ENCODE data around the gene RPS6KA2.
A peak's percentile ranks its signal among the peaks of the same experiment; 100 is the strongest.
"Not testable (repeated sequence)": the region's sequence is repeated elsewhere in the genome, so short reads cannot be mapped to it uniquely, and the experiment has no call there.

The RPS6KA2 gene

DNA sequence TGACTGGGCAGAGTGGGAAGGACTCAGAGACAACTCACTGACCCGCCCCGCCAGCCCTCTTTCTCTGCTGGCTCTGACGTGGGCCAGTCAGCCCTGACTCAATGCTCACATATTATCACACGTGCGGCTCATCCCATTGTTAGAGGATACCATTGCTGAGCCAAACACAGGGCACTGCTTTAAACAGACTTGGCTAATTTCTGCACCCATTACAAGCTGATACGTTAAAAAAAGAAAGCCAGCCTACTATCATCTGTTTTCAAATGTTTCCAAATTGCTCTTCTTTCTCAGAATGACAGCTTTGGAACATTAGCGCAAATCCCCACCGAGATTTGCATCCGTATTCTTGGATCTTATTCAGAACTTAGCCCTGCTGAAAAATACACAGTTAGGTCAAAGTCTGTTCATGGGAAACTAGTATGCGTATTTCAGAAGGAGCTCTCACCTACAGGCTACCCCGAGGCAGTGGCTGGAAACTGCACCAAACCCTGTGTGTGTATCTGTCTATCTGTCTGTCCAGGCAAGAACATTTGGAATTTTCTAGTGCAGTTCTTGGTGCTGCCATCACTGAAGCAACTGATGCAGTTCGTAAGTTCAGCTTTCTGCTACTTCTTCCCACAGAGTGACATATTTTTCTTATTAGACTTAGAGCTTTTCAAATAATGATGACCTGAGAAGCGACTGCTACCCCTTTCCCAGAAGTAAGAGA lies 73.3 kb downstream of the RPS6KA2 start:
- DNase-seq (ENCODE audit: low spot score) = peak; percentile 43

DNA sequence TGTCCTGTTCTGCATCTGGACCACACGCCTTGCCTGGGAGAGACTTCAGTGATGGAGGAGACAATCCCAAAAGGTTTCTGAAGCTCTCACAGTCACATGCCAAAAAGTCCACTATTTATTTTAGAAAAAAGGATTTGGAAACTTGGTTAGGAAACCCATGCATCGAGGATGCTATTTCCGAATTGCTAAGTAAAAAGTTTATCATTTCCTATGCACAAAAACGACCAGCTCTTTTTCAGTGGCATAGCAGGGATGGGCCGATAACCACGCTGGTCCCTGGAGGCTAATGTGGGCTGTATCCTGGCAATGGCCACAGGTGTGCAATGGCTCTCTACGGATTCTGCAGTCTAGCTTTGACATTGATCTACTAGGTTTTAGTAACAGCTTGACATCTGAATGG lies 74.5 kb downstream of the RPS6KA2 start:
- no peak for DNase-seq (ENCODE audit: low spot score)

DNA sequence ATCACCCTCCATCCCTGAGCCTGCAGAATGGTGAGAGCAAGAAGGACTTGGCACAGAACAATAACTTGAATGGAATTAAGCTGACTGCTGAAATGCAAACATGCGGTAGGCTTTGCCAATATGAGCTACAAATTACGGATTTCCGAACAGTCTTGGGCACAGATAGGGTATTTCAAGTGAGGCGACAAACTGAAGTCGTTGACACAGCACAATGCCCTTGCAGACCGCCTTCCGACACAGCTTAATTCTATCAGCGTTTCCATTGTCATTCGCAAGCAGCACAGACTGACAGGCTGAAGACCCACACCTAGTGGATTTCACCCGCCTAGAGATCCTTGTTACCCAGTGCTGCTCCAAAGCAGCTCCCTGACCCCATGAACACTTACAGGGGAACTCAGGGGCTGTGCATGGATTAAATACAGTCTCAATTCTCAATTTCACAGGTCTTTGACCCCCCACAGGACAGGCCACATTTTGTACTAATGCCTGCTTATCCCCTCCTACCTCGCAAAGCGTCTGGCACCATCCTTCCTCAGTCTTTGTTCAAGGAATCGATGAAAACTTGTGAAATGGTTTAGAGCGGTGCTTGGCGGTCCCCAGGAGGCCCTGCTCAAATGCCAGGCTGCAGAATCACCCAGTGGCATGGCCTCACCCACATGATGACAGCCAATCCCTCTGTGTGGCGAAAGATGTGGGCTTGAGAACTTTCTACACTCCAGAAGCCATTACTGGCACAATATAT lies 75.1 kb downstream of the RPS6KA2 start:
- peak; percentile 12 for DNase-seq (ENCODE audit: low spot score)

DNA sequence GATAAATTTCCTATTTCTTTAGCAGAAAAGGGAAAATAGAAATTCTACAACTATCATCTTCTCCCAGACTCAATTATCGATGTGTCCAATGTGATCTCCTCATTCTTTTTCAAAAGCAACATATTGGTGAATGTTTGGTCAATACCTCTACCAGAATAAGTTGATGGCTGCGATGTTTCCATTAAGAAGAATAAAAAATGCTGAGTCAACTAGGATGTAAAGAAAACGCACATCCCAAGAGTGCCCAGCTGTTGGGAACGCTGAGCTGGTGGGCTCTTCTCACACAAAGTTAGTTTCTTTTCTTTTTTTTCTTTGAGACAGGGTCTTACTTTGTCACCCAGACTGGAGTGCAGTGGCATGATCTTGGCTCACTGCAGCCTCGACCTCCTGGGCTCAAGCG lies 80.4 kb downstream of the RPS6KA2 start:
- no peak for DNase-seq (ENCODE audit: low spot score)

DNA sequence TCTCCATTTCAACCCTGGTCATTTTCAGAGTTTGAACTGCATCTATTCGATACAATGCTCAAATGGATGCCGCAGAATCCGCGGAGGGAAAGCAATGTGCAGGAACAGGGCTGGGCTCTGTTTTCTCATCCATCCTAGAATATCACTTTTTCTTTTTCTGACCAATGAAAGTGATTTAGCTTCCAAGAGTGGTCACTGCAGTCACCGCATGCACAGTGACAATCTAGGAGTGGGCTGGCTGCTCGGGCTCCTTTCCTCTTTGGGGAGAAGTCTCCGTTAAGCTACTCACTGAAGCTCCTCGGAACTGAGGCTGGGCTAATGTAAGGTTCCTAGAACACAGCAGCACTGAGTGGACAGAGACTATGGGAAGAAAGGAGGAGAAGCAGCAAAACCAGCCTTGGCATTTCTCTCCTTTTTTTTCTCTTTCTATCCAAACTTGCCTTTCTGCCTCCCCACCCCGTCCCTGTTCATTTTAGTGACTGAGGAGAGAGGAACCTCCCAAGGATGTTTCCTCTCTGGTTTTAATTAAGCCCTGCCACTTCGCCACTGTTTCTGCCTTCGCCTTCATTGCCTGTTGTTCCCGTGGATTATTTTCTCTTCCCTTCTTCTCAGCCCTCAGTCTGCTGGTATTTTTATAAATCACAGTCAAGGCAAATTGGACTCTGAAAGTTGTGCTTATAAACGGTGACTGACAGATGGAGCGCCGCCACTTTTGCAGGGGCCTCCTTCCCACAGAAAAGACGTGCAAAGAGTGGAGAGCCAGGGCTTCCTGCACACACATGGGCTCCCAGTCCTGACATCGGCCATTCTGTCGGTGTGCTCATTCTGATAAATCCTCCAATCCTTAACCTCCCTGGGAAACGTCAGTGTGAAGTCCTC lies 81.7 kb downstream of the RPS6KA2 start:
- no peak for DNase-seq (ENCODE audit: low spot score)

DNA sequence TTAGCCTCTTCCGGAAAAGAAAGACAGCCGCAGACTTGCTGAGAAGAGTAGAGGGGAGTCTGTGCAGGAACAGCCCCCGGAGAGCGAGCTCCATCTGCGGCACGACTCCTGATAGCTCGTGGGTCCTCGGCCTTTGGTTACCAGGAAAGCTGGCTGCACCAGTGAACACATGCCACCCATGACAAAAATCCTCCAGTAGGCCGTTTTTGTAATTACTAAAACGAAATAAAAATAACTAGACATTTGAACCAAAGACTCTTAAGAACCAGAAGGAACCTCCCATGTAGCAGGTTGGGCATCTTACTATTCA lies 82.8 kb downstream of the RPS6KA2 start:
- DNase-seq (ENCODE audit: low spot score) = no peak

DNA sequence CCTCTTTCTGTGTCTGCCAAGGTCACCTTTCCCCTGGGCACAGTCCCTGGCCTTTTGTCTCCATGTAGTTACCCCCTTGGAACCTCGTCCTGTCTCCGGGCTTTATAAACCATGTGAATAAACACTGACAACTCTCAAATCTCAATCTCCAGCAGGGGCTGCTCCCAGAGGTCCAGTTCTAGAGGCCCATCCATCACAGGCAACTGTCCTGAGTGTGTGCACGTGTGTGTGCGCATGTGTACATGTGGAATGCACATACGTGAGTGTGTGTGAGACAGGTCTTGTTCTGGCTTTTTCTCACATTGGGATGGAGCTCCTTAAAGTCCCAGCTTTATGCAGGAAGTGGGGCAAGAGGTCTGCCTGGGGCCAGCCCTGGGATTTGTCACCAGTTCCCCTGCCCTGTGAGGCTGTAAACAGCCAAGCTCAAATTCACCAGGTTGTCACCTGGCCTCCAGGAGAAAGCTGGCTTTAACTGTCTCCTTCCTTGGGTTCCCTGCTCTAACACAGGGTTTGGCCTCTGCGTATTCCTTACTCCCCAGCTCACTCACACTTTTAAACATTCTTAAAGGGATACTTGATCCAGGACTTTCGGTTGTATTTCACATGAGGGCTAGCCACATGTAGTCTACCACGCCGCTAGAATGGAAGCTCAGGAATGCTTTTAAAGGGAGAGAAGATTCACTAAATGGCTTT lies 83.3 kb downstream of the RPS6KA2 start:
- no peak for DNase-seq (ENCODE audit: low spot score)

DNA sequence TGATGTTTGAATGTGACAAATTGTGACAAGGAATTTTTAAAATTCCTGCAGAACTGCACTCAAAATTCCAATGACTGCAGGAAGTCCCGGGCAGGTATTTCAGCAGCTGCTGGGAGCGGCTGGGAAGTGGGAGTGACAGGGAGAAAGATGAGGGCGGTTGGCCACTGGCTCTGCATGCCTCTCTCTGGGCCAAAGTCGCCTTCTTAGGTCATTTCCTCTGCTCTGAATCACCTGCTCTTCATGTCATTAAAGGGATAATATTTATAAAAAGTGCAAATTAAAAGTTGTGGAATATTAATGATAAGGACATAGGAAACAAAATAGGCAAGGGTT lies 84.5 kb downstream of the RPS6KA2 start:
- no peak for DNase-seq (ENCODE audit: low spot score)

DNA sequence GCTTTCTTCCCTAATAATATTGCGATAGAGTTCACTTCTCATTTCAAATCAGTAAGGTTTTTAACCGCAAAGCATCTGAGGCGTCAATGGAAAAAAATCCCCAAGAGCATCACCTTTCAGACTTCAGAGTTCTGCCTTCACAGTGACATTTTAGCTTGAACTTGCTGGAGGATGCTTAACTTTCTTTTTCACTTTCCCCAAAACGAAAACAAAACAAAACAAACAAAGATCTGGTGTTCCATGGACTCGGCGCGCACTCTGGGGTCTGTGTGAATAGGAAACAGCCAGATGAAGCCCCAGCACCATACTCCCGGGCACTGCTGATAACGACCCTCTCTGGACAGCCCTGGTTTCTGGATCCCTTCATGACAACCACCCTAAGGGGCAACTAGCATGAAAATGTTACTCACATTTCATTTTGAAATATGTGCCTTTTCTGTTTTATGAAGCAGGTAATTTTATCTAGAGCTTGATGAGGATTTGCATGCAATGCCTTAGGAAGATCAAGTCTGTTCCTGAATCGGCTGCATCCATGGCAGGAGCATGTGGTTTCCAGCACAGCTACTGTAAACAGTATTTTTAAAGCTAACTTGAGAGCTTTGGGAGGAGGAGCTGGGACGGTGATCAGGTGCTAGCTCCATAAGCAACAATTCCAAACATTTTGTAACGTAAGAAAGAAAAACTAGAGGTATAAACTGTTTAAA lies 85.0 kb downstream of the RPS6KA2 start:
- no peak for DNase-seq (ENCODE audit: low spot score)

GRCh38 chr6:166541366-166541765 lies 85.7 kb downstream of the RPS6KA2 start:
- DNase-seq (ENCODE audit: low spot score) = no peak

- no peak for DNase-seq (ENCODE audit: low spot score)
These were observed 86.3 kb downstream of the RPS6KA2 start for GRCh38 chr6:166540631-166541331.

DNA sequence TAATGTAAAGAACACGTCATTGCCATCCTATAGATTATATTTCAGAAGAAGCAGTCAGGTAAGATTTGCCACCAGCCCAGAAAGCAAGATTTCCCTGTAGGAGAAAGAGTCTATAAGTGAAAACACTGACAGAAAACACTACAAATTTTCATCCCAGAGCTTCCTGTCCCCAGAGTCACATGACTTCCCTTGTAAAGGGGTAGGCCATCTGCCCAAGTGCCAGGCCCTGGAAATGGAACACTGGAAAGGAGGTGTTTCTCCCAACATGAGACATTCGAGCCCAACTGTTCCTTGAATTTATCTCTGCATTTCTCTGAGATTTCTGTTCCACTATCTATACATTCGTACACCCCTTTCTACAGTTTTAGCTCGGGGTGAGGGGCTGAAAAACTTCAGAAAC lies 87.5 kb downstream of the RPS6KA2 start:
- no peak for DNase-seq (ENCODE audit: low spot score)

DNA sequence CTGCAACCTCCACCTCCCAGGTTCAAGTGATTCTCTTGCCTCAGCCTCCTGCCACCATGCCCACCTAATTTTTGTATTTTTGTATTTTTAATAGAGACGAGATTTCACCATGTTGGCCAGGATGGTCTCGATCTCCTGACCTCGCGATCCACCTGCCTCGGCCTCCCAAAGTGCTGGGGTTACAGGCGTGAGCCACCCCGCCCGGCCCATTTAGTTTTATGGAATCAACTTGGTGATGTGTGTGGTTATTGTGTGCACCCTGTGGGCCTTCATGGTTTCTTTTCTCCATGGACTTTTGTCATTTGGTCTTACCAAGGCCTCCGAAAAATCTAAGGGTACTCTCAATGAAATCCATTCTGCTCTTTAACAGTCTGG lies 88.1 kb downstream of the RPS6KA2 start:
- not testable (repeated sequence) for DNase-seq (ENCODE audit: low spot score)

GRCh38 chr6:166538297-166539010 lies 88.6 kb downstream of the RPS6KA2 start:
- DNase-seq (ENCODE audit: low spot score) = no peak

GRCh38 chr6:166534658-166535406 lies 92.2 kb downstream of the RPS6KA2 start:
- no peak for DNase-seq (ENCODE audit: low spot score)

- no peak for DNase-seq (ENCODE audit: low spot score)
These were observed 93.7 kb downstream of the RPS6KA2 start for GRCh38 chr6:166533205-166533824.

DNA sequence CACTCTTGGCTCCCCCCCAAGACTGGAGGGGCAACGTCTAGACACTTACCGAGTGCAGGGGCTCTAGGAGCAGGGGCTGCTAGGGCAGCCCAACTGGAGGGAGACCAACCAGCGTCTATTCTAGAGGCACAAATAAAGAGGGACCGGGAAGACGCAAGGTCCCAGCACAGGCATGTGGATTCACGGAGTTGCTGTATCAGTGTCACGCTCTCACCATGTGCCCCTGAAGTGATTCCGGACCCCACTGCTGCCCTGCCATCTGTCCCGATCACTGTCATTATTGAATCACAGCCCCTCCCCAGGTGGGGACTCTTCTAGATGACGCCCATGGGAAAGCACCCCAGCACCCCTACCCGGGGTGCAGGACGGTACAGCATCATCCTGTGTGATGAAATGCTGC lies 94.7 kb downstream of the RPS6KA2 start:
- DNase-seq (ENCODE audit: low spot score) = no peak

DNA sequence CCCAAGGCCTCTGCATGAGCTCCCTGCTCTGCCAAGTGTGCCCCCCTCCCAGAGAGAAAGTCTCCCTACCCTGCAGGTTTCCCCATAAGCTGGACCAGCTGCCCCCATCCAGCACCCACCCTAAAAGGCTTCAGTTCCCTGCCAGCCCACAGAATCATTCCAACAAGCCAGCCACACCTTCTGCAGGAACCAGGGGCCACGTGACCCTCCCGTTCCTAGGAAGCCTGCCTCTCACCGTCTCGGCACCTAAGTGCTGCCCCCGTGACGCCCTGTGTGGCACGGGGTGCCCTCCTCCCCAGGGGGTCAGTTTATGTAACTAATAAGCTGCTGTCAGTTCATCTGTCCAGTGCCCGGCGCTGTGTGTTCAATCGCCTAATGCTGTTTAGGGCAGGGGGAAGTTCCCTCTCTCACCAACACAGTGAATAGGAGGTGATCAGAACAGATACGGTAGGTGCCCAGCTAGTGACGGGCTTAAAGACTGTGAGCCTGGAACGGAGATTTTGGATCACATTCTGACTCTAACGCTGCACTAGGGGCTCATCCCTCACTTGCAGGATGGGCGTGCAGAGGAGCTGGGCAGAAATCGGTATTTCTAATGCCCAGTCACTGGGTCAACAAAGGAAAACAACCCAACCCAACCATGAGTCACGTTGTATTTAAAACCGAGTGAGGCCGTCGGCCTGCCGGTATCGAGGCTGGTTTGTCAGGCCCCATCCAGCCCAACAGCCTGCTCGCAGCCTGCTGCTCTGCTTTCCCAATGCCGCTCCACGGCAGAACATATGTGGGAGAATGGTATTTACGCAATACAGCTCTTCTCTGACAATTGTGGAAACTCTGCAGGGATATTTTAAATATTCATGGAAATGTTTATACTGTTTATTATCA lies 96.6 kb downstream of the RPS6KA2 start:
- no peak for DNase-seq (ENCODE audit: low spot score)

Measured in pons (tissue), 1 donor.